Psoas muscle (tissue), 8 donors: ENCODE measurements around the gene IL17C. TPM values are rescaled to one million over a fixed set of nuclear protein-coding genes. Genes with fewer than 3 reads are reported as not detected.
A peak's percentile ranks its signal among the peaks of the same experiment; 100 is the strongest.

Experiments
- ATAC-seq, 4 donors: fragments of 200-7000 bp; cut with Tn5 transposase; one replicate each; pipeline ENCODE4 v1.9.1; 2020; ENCODE audit warnings: moderate library complexity in 3 of 4, mild to moderate bottlenecking in 2 of 4
- DNase-seq, 2 donors: peaks; one replicate each; pipeline ENCODE4 v3.0.0-alpha.2; 2020
- H3K27ac ChIP-seq: fragments of 200-600 bp; one replicate; pipeline ENCODE4 v1.8.0; 2022
- H3K27me3 ChIP-seq, 3 donors: fragments of 200-600 bp in 1 of 3; one replicate each; pipeline versions ENCODE4 v1.6.1 to v1.8.0; 2013 to 2022; ENCODE audit warnings: low read length in 2 of 3, mild to moderate bottlenecking in 2 of 3, moderate library complexity in 1 of 3; ENCODE audit not compliant: insufficient read depth in 3 of 3
- H3K36me3 ChIP-seq, 2 donors: fragments of 200-600 bp in 1 of 2; one replicate each; pipeline versions ENCODE4 v1.6.1 to v1.8.0; 2013 to 2022; ENCODE audit warnings: low read depth in 1 of 2, mild to moderate bottlenecking in 1 of 2, moderate library complexity in 1 of 2; ENCODE audit not compliant: insufficient read depth in 1 of 2
- H3K4me1 ChIP-seq: fragments of 200-600 bp; one replicate; pipeline ENCODE4 v1.8.0; 2022
- H3K4me3 ChIP-seq: fragments of 200-600 bp; one replicate; pipeline ENCODE4 v1.8.0; 2022; ENCODE audit warnings: mild to moderate bottlenecking
- H3K9me3 ChIP-seq: fragments of 200-600 bp; one replicate; pipeline ENCODE4 v1.8.0; 2022
- WGBS, 3 donors: extraction: QIAGEN DNeasy Blood & Tissue Kit; methylation state at CpG; one replicate each; pipeline versions ENCODE4 v1.1.6 to v1.1.7; 2013; 5-methylcytosine and 5-hydroxymethylcytosine counted together
- intact Hi-C, 2 donors: fragments of 100-400 bp; cut with DNase I; formaldehyde crosslinking; loops; one replicate each; pipeline versions ENCODE4 v1.11.0 to v1.14.2; 2022
- polyA plus RNA-seq, 3 donors: library from polyadenylated mRNA; stranded (reverse); fragments of 200-250 nt; gene quantifications; one replicate each; pipeline ENCODE4 v1.2.3, GENCODE V29; 2013
- total RNA-seq, 4 donors: library from RNA; stranded (reverse); fragmentation: NEBNext Ultra II Directional in 2 of 4; extraction: Animal tissue kit (Norgen Biotek cat#: 25700) in 2 of 4; gene quantifications; one replicate each; pipeline versions ENCODE4 v1.2.1 to v1.2.4, GENCODE V29; 2021 to 2023
- TF ChIP-seq, protein P1 (sequence below): fragments of 200-600 bp; IDR thresholded peaks from one replicate; pipeline ENCODE4 v1.8.0; 2022; ENCODE audit warnings: antibody characterized with exemption
- donor health status: healthy with polysubstance abuse.
- donor health status: DM: no; HTN: no; CAD: no; lungs with moderate emphysema.
- donor health status: Bipolar disorder and iron deficiency.
- donor health status: healthy.
- donor health status: DM: yes; HTN: yes; CAD: no.
- donor health status: DM: no; HTN: no; CAD: no.
- donor health status: DM: no; HTN: no; CAD: no.
- donor health status: DM: yes; HTN: yes; CAD: no.

IL17C gene
- total and polyA plus RNA-seq, 7 donors = not detected

GRCh38 chr16:88673716-88674379, 35.5 kb downstream of the IL17C start:
- Histone ChIP-seq H3K36me3 (peaks cover 0 to 1% of the 10 kb centered on the region in 2 donors), H3K9me3 (no peaks in the 10 kb centered on the region), H3K27ac (peak overlapping the region; percentile 82), H3K4me1 (peaks cover 56% of the 10 kb centered on the region), H3K4me3 (peak overlapping the region; percentile 1), H3K27me3 (peaks cover 0 to 4% (median 0%) of the 10 kb centered on the region in 3 donors)
- TF ChIP-seq, protein P1, sequence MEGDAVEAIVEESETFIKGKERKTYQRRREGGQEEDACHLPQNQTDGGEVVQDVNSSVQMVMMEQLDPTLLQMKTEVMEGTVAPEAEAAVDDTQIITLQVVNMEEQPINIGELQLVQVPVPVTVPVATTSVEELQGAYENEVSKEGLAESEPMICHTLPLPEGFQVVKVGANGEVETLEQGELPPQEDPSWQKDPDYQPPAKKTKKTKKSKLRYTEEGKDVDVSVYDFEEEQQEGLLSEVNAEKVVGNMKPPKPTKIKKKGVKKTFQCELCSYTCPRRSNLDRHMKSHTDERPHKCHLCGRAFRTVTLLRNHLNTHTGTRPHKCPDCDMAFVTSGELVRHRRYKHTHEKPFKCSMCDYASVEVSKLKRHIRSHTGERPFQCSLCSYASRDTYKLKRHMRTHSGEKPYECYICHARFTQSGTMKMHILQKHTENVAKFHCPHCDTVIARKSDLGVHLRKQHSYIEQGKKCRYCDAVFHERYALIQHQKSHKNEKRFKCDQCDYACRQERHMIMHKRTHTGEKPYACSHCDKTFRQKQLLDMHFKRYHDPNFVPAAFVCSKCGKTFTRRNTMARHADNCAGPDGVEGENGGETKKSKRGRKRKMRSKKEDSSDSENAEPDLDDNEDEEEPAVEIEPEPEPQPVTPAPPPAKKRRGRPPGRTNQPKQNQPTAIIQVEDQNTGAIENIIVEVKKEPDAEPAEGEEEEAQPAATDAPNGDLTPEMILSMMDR = no peak
- DNase-seq = peak in 1 of 2 donors; percentile 86
- intact Hi-C loops = no loop called here
- WGBS, 3 donors = 30 to 49% (median 37%) methylated on average over 19 of the region's 19 CpGs
- ATAC-seq = peak; percentile 78 to 86 (median 84)

- DNase-seq (no peak), ATAC-seq (no peak)
- H3K27ac ChIP-seq = peak overlapping the region; percentile 82
- 49 to 58% (median 56%) methylated on average over 19 to 22 of the region's 22 CpGs for WGBS, 3 donors
- H3K4me3 ChIP-seq = no peak overlapping the region
- H3K36me3 ChIP-seq = no peaks in the 10 kb centered on the region
- TF ChIP-seq, protein P1 = no peak
- intact Hi-C loops = no loop called here
- no peaks in the 10 kb centered on the region for H3K9me3 ChIP-seq
- peaks cover 56% of the 10 kb centered on the region for H3K4me1 ChIP-seq
- peaks cover 0 to 4% (median 0%) of the 10 kb centered on the region in 3 donors for H3K27me3 ChIP-seq
Observed at GRCh38 chr16:88676502-88677242, 38.3 kb downstream of the IL17C start.

GRCh38 chr16:88677721-88678120, 39.3 kb downstream of the IL17C start:
- no peaks in the 10 kb centered on the region for H3K9me3 ChIP-seq
- intact Hi-C loops = no loop called here
- ATAC-seq = no peak
- DNase-seq = no peak
- TF ChIP-seq, protein P1 = no peak
- no peaks in the 10 kb centered on the region for H3K36me3 ChIP-seq
- H3K4me3 ChIP-seq = no peak overlapping the region
- H3K27me3 ChIP-seq = peaks cover 0 to 4% (median 0%) of the 10 kb centered on the region in 3 donors
- peaks cover 52% of the 10 kb centered on the region for H3K4me1 ChIP-seq
- no peak overlapping the region for H3K27ac ChIP-seq
- 50 to 66% (median 54%) methylated on average over 12 to 13 of the region's 13 CpGs for WGBS, 3 donors

GRCh38 chr16:88678224-88678979, 40.0 kb downstream of the IL17C start:
- intact Hi-C loops = no loop called here
- no peak overlapping the region for H3K4me3 ChIP-seq
- H3K27me3 ChIP-seq = peaks cover 0 to 4% (median 0%) of the 10 kb centered on the region in 3 donors
- WGBS, 3 donors = 50 to 76% (median 52%) methylated on average over 32 of the region's 32 CpGs
- no peaks in the 10 kb centered on the region for H3K9me3 ChIP-seq
- H3K36me3 ChIP-seq = no peaks in the 10 kb centered on the region
- no peak overlapping the region for H3K27ac ChIP-seq
- peaks cover 45% of the 10 kb centered on the region for H3K4me1 ChIP-seq
- no peak for ATAC-seq
- no peak for DNase-seq
- TF ChIP-seq, protein P1 = no peak
